Urothelium cell line (cell line): ENCODE measurements around the gene PRKAB2.
"Not testable (repeated sequence)": the region's sequence is repeated elsewhere in the genome, so short reads cannot be mapped to it uniquely, and the experiment has no call there.

Source experiments
- DNase-seq: peaks from one replicate; pipeline ENCODE4 v3.0.0; 2011; ENCODE audit warnings: low spot score, mixed read lengths
- FAIRE-seq: peaks from 2 replicates; lab custom pipeline; 2011; peaks lifted over from hg19 to GRCh38; lab: Jason Lieb, UNC

PRKAB2 gene, protein sequence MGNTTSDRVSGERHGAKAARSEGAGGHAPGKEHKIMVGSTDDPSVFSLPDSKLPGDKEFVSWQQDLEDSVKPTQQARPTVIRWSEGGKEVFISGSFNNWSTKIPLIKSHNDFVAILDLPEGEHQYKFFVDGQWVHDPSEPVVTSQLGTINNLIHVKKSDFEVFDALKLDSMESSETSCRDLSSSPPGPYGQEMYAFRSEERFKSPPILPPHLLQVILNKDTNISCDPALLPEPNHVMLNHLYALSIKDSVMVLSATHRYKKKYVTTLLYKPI

GRCh38 chr1:147172168-147173016 lies at the start of gene PRKAB2:
Gene PRKAB2 (minus strand): TSS chr1:147172470. CDS start chr1:147172144, 326 bp downstream.
- FAIRE-seq (no peak), DNase-seq (peak; percentile 94)

DNA sequence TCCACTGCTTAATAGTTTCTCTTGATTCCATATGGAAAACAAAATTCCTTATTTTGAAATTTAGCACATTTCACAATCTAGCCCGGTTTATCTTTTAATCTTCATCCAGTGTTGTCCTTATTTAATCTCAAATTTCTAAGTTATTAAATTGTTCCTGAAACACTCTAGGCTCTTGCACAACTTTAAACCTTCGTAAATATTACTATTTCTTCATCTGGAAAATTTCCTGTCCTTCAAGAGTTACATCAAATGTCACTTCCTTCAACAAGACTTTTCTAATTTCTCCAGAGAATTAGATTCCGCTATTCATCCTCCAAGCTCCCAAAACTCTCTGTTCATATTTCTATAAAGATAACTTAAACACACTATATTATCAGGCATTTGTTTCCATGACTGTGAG lies 46.3 kb upstream of the PRKAB2 start:
- FAIRE-seq (no peak), DNase-seq (no peak)

- DNase-seq (no peak), FAIRE-seq (no peak)
Observed at GRCh38 chr1:147217141-147217540, 44.9 kb upstream of the PRKAB2 start.

- no peak for FAIRE-seq
- no peak for DNase-seq
Observed at GRCh38 chr1:147216124-147216523, 43.9 kb upstream of the PRKAB2 start.

DNA sequence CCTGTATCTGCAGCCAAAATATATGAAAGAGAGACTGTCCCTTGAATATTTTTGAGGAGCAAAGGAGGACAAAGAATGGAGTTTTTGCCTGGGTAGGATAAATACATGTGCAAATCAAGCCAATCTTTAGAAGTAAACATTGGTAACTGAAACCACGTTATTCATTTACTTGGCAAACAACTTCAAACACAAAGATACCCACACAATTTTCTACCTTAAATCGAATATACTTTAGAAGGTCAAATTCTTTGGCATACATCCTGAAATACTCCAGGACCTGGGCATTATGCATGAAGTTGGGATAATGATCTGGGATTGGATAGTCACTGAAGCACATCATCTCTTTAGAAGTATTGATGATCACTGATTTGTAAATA lies 43.3 kb upstream of the PRKAB2 start:
- no peak for DNase-seq
- FAIRE-seq: no peak

GRCh38 chr1:147214842-147215539 lies 42.7 kb upstream of the PRKAB2 start:
- DNase-seq (no peak), FAIRE-seq (no peak)

GRCh38 chr1:147214325-147214724 lies 42.1 kb upstream of the PRKAB2 start:
- DNase-seq (no peak), FAIRE-seq (no peak)

GRCh38 chr1:147213271-147213670 lies 41.0 kb upstream of the PRKAB2 start:
- DNase-seq: no peak
- FAIRE-seq: no peak

- FAIRE-seq (no peak), DNase-seq (no peak)
Observed at GRCh38 chr1:147211577-147211976, 39.3 kb upstream of the PRKAB2 start.

DNA sequence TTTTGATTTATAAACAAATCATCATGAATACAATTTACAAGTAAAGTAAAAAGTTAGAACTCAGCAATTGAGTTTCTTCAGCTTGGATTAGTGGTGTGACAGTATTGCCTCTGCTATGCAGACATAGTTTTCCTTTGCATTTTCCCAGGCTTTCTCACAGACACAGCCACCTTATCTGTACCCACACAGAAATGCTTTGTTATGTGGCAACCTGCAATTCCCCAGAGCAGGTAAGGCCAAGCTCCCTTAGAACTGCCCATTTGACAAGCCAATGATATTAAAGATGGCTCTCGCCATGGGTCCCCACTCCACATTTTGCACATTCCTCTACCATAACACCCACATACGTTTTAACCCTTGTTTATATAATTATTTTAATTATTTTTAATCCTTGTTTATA lies 38.7 kb upstream of the PRKAB2 start:
- DNase-seq: no peak
- no peak for FAIRE-seq

GRCh38 chr1:147209825-147210821 lies 37.9 kb upstream of the PRKAB2 start:
- FAIRE-seq: no peak
- DNase-seq: no peak

- FAIRE-seq (no peak), DNase-seq (no peak)
Observed at GRCh38 chr1:147208619-147209018, 36.3 kb upstream of the PRKAB2 start.

DNA sequence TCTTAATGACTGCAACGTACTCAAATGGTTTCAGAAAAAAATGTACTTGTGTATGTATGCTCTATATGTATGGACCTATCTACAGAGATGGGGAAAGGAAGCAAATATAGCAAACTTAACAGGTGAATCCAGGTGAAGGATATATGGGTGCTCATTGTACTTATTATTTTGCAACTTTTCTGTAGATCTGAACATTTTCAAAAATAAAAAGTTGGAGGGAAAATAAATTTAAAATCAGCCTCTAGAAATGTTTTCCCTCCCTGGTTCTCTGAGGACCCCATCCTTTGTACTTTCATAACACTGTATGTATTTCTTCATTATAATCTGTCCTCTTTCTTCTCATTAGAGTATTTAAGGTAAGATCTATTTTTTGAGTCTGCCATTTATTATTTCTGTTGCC lies 34.9 kb upstream of the PRKAB2 start:
- no peak for DNase-seq
- no peak for FAIRE-seq

- no peak for FAIRE-seq
- no peak for DNase-seq
Observed at GRCh38 chr1:147204080-147204479, 31.8 kb upstream of the PRKAB2 start.

DNA sequence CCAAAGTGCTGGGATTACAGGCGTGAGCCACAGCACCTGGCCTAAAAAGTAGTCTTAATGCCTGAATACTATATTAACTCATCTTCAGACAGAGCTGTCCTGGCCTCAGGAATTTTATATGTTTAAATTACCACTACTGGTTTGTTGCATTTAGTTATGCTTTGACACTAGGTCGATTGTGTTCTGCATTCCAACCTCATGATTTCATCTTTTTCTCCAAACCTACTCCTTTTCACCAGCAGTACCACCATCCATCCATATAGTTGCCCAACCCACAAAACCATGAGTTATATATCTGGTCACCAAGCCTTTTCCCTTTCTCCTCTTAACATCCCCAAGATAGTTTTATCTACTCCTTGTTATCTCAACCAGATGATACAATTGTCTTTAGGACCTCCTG lies 30.3 kb upstream of the PRKAB2 start:
- DNase-seq: peak; percentile 28
- no peak for FAIRE-seq

GRCh38 chr1:147201786-147202185 lies 29.5 kb upstream of the PRKAB2 start:
- FAIRE-seq (no peak), DNase-seq (no peak)

DNA sequence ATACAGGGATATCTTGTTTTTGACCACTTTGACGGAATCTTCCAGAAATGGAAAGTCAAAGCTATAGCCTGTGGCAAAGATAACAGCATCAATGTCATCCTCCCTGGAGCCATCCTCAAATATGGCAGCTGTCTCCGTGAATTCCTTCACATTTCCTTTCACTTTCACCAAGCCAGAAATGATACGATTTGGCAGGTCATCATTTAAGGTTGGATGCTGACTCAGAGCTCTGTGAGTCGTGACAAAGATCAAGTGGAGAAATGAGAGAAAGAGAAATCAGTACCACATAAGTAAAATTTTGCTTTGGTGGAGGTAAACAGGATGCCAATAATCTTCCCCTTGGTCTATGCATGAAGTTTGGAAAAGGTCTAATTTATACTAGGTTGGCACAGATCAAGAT lies 29.0 kb upstream of the PRKAB2 start:
- no peak for FAIRE-seq
- no peak for DNase-seq

DNA sequence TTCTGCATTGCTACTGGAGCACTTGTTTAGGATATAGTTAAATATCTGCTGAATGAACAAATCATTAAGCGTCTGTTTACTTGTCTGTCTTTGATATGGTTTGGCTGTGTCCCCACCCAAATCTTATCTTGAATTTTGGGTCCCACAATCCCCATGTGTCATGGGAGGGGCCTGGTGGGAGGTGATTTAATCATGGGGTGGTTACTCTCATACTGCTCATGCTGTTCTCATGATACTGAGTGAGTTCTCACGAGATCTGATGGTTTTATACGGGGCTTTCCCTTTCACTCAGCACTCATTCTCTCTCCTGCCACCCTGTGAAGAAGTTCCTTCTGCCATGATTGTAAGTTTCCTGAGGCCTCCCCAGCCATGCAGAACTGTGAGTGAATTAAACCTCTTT lies 25.1 kb upstream of the PRKAB2 start:
- FAIRE-seq, DNase-seq: not testable (repeated sequence)

GRCh38 chr1:147189514-147189913 lies 17.2 kb upstream of the PRKAB2 start:
- FAIRE-seq: no peak
- DNase-seq: no peak

GRCh38 chr1:147185432-147185831 lies 13.2 kb upstream of the PRKAB2 start:
- no peak for DNase-seq
- no peak for FAIRE-seq
